PC-9 (cell line): ENCODE data around the gene TBC1D24.
"Not testable (repeated sequence)": the region's sequence is repeated elsewhere in the genome, so short reads cannot be mapped to it uniquely, and the experiment has no call there.

ENCODE experiments used
- EZH2 ChIP-seq: fragments of 200-600 bp; sonication (generic); IDR thresholded peaks from 2 replicates; pipeline ENCODE4 v1.8.0; 2017; ENCODE audit warnings: antibody characterized with exemption, low read depth
- TF ChIP-seq, protein P1 (sequence below): fragments of 200-600 bp; sonication (generic); conservative IDR thresholded peaks from 2 replicates; pipeline ENCODE4 v1.6.1; 2017; ENCODE audit warnings: mixed run types, antibody characterized with exemption, mild to moderate bottlenecking, moderate library complexity

DNA sequence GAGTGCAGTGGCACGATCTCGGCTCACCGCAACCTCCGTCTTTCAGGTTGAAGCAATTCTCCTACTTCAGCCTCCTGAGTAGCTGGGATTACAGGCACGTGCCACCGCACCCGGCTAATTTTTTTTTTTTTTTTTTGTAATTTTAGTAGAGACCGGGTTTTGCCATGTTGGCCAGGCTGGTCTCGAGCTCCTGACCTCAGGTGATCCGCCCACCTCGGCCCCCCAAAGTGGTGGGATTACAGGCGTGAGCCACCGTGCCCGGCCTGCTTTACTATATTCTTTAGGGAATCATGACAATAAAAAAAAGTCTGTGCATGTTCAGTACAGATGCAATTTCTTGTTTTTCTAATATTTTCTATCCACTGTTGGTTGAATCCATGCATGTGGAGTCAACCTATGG lies 68.8 kb downstream of the TBC1D24 start:
- TF ChIP-seq, protein P1, sequence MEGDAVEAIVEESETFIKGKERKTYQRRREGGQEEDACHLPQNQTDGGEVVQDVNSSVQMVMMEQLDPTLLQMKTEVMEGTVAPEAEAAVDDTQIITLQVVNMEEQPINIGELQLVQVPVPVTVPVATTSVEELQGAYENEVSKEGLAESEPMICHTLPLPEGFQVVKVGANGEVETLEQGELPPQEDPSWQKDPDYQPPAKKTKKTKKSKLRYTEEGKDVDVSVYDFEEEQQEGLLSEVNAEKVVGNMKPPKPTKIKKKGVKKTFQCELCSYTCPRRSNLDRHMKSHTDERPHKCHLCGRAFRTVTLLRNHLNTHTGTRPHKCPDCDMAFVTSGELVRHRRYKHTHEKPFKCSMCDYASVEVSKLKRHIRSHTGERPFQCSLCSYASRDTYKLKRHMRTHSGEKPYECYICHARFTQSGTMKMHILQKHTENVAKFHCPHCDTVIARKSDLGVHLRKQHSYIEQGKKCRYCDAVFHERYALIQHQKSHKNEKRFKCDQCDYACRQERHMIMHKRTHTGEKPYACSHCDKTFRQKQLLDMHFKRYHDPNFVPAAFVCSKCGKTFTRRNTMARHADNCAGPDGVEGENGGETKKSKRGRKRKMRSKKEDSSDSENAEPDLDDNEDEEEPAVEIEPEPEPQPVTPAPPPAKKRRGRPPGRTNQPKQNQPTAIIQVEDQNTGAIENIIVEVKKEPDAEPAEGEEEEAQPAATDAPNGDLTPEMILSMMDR = not testable (repeated sequence)
- not testable (repeated sequence) for TF ChIP-seq EZH2
